Astrocyte of the spinal cord (primary cell): ENCODE measurements around the gene DOK3.

Experiments
- DNase-seq: peaks from one replicate; pipeline ENCODE4 v3.0.0; 2011; ENCODE audit warnings: low read depth, low spot score
- H3K4me3 ChIP-seq: 2 replicates; pipeline ENCODE4 v1.5.1; 2011; ENCODE audit warnings: low read depth, mild to moderate bottlenecking, low read length, moderate library complexity
- CTCF ChIP-seq: IDR thresholded peaks from 2 replicates; pipeline ENCODE4 v1.5.1; 2012; ENCODE audit warnings: low read depth, mild to moderate bottlenecking, low read length, inconsistent platforms
- in situ Hi-C: cut with HindIII; loops from 2 replicates; pipeline ENCODE4 v1.10.0; 2017; ENCODE audit warnings: low sequenced_read_pairs

DOK3 gene

GRCh38 chr5:177493795-177494345 lies 15.8 kb downstream of the DOK3 start:
- no peak overlapping the region for H3K4me3 ChIP-seq
- no peak for DNase-seq
- no peak for TF ChIP-seq CTCF
- in situ Hi-C loops, result no loop called here

DNA sequence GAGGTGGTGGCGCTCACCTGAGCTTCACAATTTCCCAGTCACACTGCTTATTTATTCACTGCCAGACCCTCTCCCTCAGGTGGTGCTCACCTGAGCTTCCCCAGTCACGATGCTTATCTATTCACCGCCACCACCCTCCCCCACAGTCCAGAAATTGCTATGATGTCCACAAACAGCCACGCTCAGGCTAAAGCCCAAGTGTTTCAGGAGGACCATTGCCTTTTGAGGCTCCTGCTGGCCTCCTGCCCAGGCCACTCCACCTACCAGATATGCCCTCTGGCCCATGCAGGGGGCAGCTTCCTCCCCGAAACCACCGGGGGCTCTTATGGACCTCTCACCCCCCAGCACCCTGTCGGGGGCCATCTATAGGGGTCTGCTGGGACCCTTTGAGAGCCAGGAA lies 16.8 kb downstream of the DOK3 start:
- in situ Hi-C loops, result no loop called here
- TF ChIP-seq CTCF, result no peak
- H3K4me3 ChIP-seq, result no peak overlapping the region
- no peak for DNase-seq

GRCh38 chr5:177491983-177492746 lies 17.5 kb downstream of the DOK3 start:
- DNase-seq, result no peak
- in situ Hi-C loops, result no loop called here
- H3K4me3 ChIP-seq, result no peak overlapping the region
- TF ChIP-seq CTCF, result no peak

DNA sequence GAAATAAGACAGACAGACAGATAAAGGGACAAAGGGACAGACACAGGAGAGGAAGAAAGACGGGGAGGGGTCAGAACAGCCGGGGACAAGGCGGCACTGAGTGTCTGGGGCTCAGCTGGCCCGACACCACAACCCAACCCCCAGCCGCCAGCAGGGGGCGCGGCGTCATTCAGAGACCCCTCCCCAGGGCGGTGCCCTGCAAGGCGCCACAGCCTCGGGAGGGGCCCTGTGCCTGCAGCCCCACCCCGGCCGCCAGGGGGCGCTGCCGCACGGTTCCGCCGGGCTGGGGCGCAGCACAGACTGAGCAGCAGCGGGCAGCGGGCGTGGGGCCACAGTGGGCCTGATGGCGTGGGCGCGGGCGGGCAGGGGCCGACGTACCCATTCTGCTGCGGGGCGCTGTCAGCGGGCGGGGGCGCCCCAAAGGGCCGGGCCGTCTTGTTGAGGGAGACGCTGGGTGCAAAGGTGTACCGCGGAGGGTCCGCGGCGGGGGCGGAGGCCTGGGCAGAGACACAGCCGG lies 18.1 kb downstream of the DOK3 start:
- peak; percentile 67 for TF ChIP-seq CTCF
- DNase-seq, result peak; percentile 56
- in situ Hi-C loops, result no loop called here
- no peak overlapping the region for H3K4me3 ChIP-seq

DNA sequence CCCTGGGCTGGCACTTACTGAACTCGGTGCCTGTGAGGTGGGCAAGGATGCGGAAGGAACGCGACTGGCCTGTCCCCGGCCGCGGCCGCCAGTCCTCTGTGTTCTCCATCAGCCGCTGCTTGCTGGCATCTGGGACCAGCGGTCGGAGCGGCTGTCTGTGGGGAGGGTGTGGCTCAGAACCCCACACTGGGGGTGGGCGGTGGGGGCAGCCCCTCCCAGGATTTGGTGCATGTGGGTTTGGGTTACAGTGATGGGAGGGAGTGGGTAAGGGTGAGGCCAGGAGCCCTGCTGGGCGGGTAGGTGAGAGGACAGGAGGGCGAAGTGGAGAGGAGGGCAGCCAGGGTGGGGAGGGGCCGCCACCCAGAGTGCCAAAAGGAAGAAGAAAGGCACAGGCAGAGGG lies 18.6 kb downstream of the DOK3 start:
- no peak for TF ChIP-seq CTCF
- no peak for DNase-seq
- no peak overlapping the region for H3K4me3 ChIP-seq
- in situ Hi-C loops, result no loop called here

DNA sequence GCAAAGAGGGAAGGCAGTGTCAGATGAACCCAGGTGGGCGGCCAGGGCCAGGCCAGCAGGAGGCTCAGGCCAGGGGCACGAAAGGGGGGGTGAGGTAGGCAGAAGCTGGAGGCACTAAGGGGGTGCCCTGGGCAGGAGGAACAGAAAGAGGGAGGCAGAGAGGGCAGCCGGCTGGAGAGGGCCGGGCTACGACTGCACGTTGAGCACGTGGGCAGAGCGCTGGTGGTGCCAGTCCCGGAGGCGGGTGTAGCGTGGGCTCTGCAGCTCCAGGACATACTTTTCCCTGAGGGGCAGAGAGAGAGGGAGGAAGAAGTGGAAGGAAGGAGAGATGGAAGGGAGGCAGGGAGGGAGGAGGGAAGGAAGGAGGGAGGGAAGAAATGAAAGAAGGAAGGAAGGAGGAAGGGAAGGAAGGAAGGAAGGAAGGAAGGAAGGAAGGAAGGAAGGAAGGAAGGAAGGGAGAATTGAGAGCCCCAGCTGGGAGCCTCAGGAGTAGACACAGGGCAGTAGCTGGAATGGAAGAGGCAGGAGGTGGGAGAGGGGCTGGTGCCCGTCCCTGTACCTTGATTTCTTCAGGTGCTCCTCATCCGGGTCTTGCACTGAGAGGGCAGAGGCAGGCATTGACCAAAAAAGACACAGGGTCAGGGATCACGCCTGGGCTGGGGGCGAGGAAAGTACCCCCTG lies 19.2 kb downstream of the DOK3 start:
- in situ Hi-C loops, result no loop called here
- TF ChIP-seq CTCF, result no peak
- DNase-seq, result no peak
- no peak overlapping the region for H3K4me3 ChIP-seq
